ENCODE data around the gene LTBP1.

- TF ChIP-seq, protein P1, sequence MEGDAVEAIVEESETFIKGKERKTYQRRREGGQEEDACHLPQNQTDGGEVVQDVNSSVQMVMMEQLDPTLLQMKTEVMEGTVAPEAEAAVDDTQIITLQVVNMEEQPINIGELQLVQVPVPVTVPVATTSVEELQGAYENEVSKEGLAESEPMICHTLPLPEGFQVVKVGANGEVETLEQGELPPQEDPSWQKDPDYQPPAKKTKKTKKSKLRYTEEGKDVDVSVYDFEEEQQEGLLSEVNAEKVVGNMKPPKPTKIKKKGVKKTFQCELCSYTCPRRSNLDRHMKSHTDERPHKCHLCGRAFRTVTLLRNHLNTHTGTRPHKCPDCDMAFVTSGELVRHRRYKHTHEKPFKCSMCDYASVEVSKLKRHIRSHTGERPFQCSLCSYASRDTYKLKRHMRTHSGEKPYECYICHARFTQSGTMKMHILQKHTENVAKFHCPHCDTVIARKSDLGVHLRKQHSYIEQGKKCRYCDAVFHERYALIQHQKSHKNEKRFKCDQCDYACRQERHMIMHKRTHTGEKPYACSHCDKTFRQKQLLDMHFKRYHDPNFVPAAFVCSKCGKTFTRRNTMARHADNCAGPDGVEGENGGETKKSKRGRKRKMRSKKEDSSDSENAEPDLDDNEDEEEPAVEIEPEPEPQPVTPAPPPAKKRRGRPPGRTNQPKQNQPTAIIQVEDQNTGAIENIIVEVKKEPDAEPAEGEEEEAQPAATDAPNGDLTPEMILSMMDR (IDR thresholded peaks at IDR 0.05), result no peak
- no peak for TF ChIP-seq EP300 (IDR thresholded peaks at IDR 0.05)
- no peak for TF ChIP-seq POLR2A (IDR thresholded peaks at IDR 0.05)
These were observed 237.3 kb downstream of the LTBP1 start for GRCh38 chr2:33184041-33184440.

Data from ovary (tissue), 3 donors.